Measurements from ENCODE around the gene GRPEL2. TPM values are rescaled to one million over a fixed set of nuclear protein-coding genes. Genes with fewer than 3 reads are reported as not detected.

The GRPEL2 gene
- total and polyA plus RNA-seq, 2 of the 8 experiments (the other 6 are each of a cell fraction or from before 2014, with no cell fraction given) = 11.2 to 52.2 TPM

DNA sequence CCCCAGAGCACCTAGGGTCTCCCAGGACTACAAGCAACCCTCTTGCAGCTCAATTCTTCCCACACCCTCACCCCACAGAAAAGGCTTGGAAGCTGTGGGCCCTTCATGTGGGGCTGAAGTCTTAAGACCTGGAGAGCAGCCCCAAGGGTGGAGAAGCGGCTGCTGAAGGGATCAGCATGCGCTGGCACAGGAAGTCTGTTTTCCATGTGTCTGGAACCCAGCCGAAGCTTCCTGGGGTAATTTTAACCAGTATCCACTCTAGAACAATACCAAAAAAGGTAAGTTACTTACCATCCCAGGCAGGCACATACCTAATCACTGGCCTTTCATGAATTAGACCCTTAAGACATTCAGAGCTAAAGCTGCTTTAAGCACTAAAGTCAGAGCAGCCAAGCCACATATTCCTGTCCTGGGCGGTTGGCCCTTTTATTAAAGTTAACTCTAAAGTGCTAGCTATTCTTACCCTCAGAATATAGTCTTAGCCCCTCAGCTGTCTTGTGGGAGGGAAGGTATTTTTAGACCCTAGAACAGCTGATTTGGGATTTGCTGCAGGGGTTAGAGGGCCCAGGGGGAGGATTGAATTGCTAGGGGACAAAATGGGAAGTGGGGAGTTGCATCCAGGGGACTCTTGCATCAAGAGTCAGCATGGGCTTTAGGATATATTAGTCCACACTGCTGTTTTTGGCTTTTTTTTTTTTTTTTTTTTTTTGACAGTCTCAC lies 26.9 kb downstream of the GRPEL2 start (continued):
- TF ChIP-seq GTF2F1 (IDR thresholded peaks at IDR 0.05; ENCODE audit: borderline replicate concordance, low read depth, low read length) = no peak
- no peak for TF ChIP-seq RXRA (IDR thresholded peaks at IDR 0.05; ENCODE audit: insufficient read depth, low read depth, low read length)

Measured in H1 (cell line).